NCI-H187 (cell line): ENCODE data around the gene GLMP.
"Not testable (repeated sequence)": the region's sequence is repeated elsewhere in the genome, so short reads cannot be mapped to it uniquely, and the experiment has no call there.

ENCODE experiments used
- DNase-seq, 2 experiments: peaks; one replicate each; lab custom pipeline; 2025; lab: John Stamatoyannopoulos, UW

The GLMP gene, protein sequence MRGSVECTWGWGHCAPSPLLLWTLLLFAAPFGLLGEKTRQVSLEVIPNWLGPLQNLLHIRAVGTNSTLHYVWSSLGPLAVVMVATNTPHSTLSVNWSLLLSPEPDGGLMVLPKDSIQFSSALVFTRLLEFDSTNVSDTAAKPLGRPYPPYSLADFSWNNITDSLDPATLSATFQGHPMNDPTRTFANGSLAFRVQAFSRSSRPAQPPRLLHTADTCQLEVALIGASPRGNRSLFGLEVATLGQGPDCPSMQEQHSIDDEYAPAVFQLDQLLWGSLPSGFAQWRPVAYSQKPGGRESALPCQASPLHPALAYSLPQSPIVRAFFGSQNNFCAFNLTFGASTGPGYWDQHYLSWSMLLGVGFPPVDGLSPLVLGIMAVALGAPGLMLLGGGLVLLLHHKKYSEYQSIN

DNA sequence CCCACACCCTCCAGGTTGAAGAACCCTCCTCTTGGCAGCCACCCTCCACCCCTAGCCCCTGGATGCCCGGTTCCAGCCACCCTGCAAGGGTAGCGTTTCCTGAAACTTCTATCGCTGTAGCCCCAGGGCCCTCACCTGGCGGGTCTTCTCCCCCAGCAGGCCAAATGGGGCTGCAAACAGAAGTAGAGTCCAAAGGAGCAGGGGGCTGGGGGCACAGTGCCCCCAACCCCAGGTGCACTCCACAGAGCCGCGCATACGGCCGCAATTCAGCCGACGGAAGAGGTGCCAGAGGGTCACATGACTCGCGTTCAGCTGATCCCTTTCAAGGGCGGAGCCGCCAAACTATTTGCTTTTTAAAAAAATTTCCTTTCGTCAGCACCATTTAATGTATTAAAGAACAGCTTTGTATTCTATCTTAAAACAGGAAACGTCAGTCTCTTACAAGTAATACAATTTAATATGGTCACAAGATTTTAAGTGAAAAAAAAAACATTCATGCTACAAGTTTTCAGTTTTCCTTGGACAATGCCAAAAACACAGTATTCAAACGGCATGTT lies at the start of gene GLMP:
Gene GLMP, minus strand, starts transcription at position 289 of the 557 bp plus-strand sequence. Its CDS starts 34 bp downstream, at position 255.
- DNase-seq, result peak; percentile 60 to 71

DNA sequence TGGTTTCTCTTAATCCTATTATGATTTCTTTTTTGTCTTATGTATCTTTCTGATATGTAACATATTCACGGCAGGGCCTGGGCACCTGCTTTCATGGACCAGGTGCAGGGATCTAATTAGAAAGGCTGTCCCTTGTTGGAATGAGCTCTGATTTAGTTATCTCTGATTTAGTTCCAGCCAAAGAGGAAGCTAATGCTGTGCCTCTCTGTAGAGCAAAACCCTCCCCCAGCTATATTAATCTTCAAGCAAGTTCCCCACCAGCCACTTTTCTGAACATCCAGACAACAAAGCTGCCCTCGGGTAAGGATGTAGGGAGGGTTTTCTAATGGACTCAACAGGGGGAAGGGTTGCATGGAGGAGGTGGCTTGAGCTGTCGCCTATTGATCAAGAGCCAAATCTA lies 48.9 kb upstream of the GLMP start:
- DNase-seq, result no peak

DNA sequence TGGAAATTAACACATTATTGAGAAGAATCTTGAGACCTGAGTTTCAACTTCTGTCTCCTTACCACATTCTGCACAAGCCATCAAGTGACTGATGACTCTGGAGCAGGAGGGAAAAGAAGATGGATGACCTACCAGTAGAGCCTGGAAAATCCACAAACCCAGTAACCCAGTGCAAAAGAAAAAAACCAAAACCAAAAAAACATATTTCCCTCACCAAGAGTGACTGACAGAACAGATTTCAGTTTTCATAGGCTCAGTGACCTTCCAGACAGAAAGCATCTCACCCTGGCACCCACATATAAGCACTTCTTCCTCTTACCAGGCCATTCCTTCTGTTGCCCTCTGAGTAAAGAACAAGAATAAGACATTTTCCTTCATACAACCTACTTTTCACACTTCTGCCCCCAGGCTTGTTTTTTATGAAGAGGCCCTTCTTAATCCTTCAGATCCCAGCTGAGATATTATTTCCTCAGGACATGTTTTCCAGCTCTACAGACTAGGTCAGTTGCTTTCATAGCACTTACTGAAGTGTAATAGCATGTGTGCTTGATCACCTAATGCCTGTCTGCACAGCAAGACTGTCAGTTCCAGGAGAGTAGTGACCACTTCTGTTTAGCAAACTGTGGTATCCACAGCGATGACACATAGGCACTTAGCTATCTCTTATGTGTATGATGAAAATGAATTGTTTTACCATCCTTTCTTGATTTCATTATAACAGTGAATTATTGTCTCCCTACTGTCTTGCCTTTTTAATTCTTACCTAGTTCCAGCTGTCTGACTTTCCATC lies 46.9 kb upstream of the GLMP start:
- no peak for DNase-seq

DNA sequence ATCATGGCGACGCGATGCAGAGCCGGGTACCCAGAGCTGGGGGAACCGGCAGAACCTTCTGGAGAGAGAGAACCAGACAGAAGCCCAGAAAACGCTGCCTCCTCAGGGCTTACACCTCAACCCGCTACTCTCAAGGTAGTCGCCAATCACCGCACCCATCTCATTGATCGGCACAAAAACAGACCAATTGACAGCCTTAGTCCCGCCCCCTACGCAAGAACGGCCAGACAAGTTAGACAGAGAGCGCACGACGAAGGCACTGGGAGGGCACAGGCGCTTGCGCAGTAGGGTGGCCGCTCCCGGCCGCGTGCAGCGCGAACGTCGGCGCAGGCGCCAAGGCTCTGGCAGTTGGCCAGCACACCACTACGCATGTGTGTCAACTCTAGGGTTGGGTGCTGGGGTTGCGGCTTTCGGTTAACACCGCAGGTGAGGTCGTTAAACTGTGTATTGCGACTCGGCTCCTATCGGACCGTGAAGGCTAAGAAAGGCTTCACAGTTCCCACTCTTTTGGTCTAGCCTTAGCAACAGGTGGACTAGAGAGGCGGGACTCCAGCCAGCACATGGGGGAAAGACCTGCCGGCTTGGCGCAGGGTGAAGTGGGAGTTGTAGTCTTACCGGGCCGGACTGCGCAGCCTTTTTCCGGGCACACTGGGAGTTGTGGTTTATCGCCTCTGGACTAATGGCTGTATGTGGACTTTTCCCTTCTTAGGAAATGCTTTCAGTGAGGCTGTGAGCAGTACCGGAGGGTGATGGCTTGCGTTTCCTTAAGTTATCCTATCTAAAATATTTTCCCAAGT lies 42.9 kb upstream of the GLMP start, which contains the start of the genes CCT3 and TSACC:
Gene CCT3, minus strand, starts transcription at position 113 of the 797 bp plus-strand sequence. Its CDS starts 108 bp downstream, at position 5.
Gene TSACC, plus strand, starts transcription at position 347 of the 797 bp plus-strand sequence. CDS start 1,232 bp downstream, outside the sequence.
- peak; percentile 100 for DNase-seq

DNA sequence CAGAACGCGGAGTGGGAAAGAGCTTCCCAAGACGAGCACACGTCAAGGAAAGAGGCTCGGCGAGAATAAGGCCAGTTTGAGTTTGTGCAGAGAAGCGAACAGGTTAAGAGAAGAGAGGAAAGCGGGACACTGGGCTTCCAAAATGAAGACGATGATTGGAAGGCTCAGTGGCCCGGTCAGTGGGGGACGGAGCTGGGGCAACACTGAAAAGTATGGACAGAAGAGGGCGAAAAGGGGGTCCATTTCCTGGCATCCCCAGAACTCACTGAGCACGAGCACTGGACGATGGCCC lies 42.4 kb upstream of the GLMP start:
- no peak for DNase-seq

DNA sequence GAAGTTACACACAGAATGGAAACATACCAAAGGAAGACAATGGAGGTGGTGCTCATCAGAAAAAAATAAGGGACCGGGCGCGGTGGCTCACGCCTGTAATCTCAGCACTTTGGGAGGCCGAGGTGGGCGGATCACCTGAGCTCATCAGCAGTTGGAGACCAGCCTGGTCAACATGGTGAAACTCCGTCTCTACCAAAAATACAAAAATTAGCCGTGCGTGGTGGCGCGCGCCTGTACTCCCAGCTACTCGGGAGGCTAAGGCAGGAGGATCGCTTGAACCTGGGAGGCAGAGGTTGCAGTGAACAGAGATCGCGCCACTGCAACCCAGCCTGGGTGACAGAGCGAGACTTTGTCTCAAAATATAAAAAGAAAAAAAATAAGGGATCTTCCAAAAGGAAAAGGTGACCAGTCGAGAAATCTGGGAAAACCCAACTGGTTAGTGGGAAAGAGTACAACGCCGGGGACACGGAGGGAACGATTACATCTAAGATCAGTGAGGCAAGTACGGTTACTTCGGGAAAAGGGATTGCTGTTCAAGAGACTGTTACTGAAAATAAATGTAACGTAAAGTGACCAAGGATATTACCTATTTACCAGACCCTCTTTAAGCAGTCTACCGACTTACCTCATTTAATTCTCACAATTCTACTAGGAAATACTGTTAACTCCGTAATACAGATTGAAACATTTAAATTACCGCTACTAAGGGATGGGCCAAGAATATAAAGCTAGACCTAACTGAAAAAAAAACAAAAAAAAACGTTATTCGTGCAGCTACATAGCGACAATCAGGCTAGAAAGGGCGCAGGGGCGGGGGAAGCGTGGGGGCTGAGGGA lies 41.8 kb upstream of the GLMP start:
- DNase-seq, result no peak

DNA sequence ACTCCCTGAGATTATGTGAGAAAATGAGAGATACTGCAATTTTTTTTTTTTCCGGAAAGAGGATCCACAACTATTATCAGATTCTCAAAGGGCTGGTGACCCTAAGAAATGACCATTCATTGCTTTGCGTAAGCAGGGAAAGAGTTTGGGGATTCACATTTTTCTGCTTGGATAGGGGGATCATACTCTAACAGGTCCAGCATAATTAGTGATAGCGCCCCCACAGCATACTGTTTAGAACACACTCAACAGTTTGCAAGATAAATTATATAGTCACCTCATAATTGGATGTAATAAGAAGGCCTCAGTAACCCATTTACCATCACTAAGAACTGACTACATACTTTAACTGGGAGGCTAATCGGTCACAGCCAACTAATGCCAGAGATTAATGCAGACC lies 40.8 kb upstream of the GLMP start:
- no peak for DNase-seq

DNA sequence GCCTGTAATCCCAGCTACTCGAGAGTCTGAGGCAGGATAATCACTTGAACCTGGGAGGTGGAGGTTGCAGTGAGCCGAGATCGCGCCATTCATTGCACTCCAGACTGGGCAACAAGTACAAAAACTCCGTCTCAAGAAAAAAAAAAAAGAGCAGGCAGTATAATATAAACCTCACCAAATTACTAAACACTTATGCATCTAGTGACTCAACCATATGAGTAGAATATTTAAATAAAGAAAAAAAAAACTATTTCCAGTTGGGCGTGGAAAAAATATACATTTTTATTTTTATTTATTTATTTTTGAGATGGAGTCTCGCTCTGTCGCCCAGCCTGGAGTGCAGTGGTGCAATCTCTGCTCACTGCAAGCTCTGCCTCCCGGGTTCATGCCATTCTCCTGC lies 27.7 kb upstream of the GLMP start:
- DNase-seq, result not testable (repeated sequence)

DNA sequence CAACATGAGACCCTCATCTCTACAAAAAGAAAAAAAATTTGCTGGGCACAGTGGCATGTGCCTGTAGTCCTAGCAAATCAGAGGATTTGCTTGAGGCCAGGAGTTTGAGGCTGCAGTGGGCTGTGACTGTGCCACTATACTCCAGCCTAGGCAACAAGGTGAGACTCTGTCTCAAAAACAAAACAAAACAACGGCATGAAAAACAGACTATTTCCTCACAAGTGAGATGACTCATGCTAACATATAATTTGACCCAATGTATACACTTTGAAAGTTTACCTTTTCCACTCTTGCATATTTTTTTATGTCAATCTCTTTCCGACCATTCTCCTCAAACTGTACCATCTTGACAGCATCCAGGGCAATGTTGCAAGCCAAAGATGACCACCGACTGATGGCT lies 25.1 kb upstream of the GLMP start:
- no peak for DNase-seq

DNA sequence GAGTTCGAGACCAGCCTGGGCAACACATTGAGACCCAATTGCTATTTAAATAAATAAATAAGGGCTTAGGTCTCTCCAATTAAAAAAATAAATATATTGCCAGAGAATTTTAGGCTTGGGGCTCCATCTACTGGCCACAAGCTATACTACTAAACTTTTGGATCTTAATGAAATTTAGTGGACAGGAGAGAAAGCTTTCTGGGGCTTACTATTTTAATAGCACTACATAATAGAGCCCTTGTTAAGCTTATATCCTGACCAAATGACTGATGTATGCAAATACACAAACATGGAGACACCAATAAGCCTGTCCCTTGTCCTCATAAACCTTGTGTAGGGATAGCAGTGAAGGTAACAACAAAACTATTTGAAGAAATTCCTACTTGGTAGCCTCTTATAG lies 24.2 kb upstream of the GLMP start:
- DNase-seq, result no peak

DNA sequence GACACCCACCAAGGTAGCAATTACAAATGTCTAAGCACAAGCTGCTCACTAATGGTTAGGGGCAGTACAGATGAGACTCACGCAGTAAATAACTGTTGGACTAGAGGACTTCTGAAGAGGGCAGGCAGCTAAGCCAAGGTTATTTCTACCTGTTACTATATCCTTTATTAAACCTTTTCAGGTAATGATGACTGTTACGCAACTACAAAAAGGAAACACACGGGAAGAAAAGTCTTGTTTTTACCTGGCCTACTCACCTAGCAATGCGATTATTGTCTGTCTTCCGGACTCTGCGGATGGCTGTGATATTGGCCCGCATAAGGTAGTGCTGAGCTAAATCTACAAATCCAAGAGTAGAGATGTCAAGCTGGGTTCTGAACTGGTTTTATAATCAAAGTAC lies 21.4 kb upstream of the GLMP start:
- no peak for DNase-seq

DNA sequence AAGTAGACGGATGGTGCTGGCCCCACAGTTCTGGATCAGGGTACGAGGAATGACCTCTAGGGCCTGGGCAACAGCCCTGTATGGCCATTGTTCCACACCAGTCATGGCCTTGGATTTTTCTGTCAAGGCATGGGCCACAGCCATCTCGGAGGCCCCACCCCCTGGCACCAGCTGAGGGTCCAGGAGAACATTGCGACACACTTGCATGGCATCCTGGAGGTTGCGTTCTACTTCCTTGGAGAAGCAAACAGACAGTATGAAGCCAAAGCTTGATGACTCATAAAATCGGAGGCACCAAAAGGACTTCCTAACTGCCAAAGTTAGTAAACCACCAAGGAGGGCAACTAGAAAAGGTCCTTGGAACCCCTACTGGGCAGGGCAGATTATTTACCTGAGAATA lies 15.5 kb upstream of the GLMP start:
- no peak for DNase-seq

DNA sequence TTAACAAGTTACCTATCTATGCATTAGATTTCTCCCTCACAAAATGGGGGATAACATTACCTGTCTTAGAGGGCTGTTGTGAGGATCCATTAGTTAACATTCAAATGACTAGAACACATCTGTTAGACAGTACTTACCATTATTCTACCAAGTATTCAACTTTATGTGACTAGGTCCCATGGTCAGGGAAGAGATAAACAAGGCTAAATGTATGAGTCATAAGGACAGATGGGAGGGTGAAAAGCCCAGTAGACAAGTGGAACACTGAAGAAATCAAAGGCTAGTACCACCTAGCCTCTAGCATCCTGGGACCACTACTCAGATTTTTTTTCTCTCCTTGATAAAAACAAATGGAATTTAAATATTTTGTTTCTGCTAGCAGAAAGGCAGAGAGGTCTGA lies 12.6 kb upstream of the GLMP start:
- no peak for DNase-seq

DNA sequence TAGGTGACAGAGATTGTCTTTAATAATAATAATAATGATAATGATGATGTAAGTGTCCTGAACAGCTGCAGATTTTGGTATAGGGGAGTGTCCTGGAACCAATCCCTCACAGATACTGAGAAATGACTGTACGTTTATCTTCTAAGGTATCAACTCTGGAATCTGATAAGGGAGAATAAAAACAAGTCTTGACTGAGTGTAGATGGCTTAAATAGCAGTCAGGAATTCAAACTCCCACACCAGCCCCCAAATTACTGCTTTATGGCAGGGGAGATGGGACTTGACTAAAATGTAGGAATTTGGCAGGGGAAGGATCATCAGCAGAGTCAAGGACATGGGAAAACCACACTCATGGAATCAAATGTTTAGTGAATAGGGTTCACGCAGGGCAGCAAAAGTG lies 9.7 kb upstream of the GLMP start:
- DNase-seq, result no peak

DNA sequence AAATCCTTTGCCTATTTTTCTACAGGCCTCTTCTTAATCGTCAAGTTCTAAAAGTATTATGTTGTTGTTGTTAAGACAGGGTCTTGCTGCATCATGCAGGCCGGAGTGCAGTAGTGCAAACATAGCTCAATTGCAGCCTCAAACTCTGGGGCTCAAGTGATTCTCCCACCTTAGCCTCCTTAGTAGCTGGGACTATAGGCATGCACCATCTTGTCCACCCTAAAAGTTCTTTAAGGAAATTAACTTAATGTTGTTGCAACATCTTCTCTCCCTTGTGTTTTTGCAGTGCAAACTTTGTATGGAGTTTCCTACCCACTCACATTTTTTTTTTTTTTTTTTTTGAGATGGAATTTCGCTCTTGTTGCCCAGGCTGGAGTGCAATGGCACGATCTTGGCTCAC lies 7.8 kb upstream of the GLMP start:
- DNase-seq, result no peak

DNA sequence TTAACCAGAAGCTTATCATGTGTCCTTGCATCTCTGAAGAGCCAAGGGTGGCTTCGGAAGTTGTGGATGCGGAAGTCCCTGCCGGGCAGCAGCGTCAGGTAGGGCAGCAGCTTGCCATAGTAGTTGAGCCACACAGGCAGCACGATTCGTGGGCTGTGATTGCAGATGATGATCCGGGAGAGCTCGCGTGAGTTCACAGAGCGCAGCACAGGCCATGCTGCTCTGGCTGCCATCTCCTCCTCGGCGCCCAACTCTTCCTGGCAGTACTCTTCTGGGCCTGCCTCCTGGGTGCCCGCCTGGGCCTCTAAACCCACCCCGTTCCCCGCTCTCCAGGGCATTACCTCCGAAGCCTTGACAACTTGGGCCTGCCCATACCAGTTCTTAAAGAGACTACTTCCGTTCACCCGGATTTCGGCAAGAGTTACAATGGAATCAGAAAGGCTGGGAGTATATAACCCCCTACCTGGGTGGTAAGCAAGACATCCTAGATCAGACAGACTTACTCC lies 3.4 kb upstream of the GLMP start, which contains the start of gene VHLL:
Gene VHLL, minus strand, starts transcription at position 456 of the 506 bp plus-strand sequence. Its CDS starts 118 bp downstream, at position 338.
- DNase-seq, result no peak

DNA sequence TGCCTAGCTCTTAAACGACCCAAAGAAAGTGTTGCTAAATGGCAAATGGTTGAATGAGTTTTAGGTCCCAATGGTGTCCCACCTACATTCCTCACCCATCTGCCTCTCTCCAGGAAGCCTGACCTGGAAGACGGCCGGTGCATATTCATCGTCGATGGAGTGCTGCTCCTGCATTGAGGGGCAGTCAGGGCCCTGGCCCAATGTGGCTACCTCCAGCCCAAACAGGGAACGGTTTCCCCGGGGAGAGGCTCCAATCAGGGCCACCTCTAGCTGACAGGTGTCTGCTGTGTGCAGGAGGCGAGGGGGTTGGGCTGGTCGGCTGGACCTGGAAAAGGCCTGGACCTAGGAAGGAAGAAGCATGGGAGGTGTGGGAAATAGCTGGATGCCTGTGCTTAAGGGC lies 1.6 kb downstream of the GLMP start:
- no peak for DNase-seq

DNA sequence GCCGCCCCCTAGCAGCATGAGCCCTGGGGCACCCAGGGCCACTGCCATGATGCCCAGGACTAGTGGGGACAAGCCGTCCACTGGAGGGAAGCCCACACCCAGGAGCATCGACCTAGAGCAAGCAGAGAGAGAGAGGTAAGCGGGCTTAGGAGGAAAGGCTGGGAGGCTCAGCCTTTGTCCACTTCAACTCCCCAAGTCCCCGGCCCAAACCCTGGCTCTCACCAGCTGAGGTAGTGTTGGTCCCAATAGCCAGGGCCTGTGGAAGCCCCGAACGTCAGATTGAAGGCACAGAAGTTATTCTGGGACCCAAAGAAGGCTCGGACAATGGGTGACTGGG lies 2.4 kb downstream of the GLMP start:
- DNase-seq, result no peak

DNA sequence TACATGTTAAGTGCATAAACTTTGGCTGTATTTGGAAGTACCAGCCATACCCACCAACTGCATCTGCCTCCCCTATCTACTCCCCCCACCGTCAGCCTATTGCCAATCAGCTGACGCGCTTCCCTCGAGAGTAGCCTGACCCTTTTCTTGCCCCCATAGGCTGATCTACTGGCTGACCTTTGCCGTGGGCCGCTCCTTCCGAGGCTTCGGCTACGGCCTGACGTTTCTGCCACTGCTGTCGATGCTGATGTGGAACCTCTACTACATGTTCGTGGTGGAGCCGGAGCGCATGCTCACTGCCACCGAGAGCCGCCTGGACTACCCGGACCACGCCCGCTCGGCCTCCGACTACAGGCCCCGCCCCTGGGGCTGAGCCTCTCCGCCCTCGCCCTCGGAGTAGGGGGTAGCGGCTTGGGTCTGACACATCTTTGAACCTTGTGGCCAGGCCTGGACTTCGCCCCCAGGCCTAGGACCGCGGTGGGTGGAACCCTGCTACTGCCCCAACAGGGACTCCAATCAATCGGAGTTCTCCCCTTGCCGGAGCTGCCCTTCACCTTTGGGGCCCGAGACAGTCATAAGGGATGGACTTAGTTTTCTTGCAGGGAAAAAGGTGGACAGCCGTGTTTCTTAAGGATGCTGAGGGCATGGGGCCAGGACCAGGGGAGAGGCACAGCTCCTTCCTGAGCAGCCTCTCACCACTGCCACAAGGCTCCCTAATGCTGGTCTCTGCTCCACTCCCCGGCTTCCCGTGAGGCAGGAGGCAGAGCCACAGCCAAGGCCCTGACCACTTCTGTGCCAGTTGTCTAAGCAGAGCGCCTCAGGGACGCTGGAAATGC lies 4.0 kb downstream of the GLMP start:
- peak; percentile 41 to 76 for DNase-seq

DNA sequence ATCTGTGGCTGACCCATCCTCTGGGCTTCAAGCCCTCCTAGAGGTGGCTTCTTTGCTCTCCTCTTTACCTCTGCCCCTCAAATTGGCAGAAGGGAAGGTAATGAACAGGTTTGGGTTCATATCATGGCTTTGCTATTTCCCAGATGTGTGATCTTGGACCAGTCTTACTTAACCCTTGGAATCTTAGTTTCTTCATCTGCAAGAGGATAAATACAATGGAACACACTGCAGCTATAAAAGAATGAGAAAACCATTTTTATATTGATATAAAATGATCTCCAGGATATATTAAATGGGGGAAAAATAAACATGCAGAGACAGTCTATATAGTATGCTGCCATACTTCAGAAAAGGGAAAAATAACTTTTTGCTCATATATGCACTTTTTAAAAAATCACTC lies 5.6 kb downstream of the GLMP start:
- DNase-seq, result no peak
